Prostate gland (tissue), 2 donors: ENCODE results near the gene BYSL.

Source experiments
- CTCF ChIP-seq, 4 experiments: fragments of 200-600 bp in 2 of 4; fragments of 450-650 bp in 2 of 4; sonication (generic) in 2 of 4; IDR thresholded peaks; 1 replicate in 3 of 4; 2 replicates in 1 of 4; pipeline ENCODE4 v1.5.1; 2016 to 2019; ENCODE audit warnings: antibody characterized with exemption in 4 of 4, mild to moderate bottlenecking in 2 of 4, moderate library complexity in 2 of 4
- POLR2A ChIP-seq: fragments of 450-650 bp; IDR thresholded peaks from one replicate; pipeline ENCODE4 v1.6.1; 2016; ENCODE audit warnings: antibody characterized with exemption, mild to moderate bottlenecking
- POLR2AphosphoS5 ChIP-seq: sonication (generic); formaldehyde crosslinking; IDR thresholded peaks from one replicate; pipeline ENCODE4 v1.6.1; 2017; ENCODE audit warnings: antibody characterized with exemption

DNA sequence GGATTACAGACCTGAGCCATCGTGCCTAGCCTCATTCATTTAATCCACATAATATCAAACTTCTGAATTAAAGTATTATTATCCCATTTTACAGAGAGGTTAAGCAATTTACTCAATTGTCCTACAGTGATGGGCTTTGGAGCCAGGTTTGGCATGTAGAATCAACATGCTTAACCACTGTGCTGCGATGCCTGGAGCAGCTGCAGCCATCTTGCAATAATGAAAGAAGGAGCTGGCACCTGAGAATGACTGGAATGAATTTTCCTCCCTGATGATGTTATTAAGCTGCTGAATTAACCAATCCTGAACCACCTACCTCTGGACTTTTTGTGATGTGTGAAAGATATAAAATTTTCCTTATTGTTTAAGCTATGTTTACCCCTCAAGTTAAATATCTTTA is 33.4 kb downstream of the BYSL start:
- TF ChIP-seq CTCF (IDR thresholded peaks at IDR 0.05) = no peak
- TF ChIP-seq POLR2A = no peak
- TF ChIP-seq POLR2AphosphoS5 = no peak
